C4-2B (cell line): ENCODE measurements around the gene CCL13.

Experiments used
- ZFX ChIP-seq: fragments of 450-650 bp; IDR thresholded peaks from 2 replicates; pipeline ENCODE4 v1.6.1; 2017
- TF ChIP-seq, protein P1 (sequence below): fragments of 450-650 bp; conservative IDR thresholded peaks from 2 replicates; pipeline ENCODE4 v1.5.1; 2017; ENCODE audit warnings: mild to moderate bottlenecking

GRCh38 chr17:34406226-34406625 is 49.9 kb downstream of the CCL13 start:
- TF ChIP-seq, protein P1, sequence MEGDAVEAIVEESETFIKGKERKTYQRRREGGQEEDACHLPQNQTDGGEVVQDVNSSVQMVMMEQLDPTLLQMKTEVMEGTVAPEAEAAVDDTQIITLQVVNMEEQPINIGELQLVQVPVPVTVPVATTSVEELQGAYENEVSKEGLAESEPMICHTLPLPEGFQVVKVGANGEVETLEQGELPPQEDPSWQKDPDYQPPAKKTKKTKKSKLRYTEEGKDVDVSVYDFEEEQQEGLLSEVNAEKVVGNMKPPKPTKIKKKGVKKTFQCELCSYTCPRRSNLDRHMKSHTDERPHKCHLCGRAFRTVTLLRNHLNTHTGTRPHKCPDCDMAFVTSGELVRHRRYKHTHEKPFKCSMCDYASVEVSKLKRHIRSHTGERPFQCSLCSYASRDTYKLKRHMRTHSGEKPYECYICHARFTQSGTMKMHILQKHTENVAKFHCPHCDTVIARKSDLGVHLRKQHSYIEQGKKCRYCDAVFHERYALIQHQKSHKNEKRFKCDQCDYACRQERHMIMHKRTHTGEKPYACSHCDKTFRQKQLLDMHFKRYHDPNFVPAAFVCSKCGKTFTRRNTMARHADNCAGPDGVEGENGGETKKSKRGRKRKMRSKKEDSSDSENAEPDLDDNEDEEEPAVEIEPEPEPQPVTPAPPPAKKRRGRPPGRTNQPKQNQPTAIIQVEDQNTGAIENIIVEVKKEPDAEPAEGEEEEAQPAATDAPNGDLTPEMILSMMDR: no peak
- no peak for TF ChIP-seq ZFX
